ENCODE data around the gene PCDHGA9.
"Not testable (repeated sequence)": the region's sequence is repeated elsewhere in the genome, so short reads cannot be mapped to it uniquely, and the experiment has no call there.

Gene PCDHGA9

GRCh38 chr5:141366016-141366896 lies 36.3 kb upstream of the PCDHGA9 start:
- DNase-seq (ENCODE audit: low read depth, low spot score) = no peak
- H3K9me3 ChIP-seq (ENCODE audit: control insufficient read depth, insufficient read depth, low read length) = peaks cover 5% of the 10 kb centered on the region
- no peaks in the 10 kb centered on the region for H3K27me3 ChIP-seq (ENCODE audit: control insufficient read depth, insufficient read depth, low read length)
- H3K4me1 ChIP-seq (ENCODE audit: control insufficient read depth, insufficient read depth, low read length) = no peaks in the 10 kb centered on the region
- no peak overlapping the region for H3K27ac ChIP-seq (ENCODE audit: low read length)
- peaks cover 7% of the 10 kb centered on the region for H3K36me3 ChIP-seq (ENCODE audit: control insufficient read depth, insufficient read depth, low read length)
- no peak overlapping the region for H3K4me3 ChIP-seq (ENCODE audit: low read length)
- WGBS (ENCODE audit: insufficient coverage, insufficient read length) = no CpG with 5 or more reads among the region's 46 CpGs

- Histone ChIP-seq H3K4me3 (ENCODE audit: low read length) (no peak within 1 kb of the TSS), H3K27ac (ENCODE audit: low read length) (no peak within 1 kb of the TSS), H3K9me3 (ENCODE audit: control insufficient read depth, insufficient read depth, low read length) (no peaks in the 10 kb centered on the region; the same call in 1 of the 2 replicates), H3K4me1 (ENCODE audit: control insufficient read depth, insufficient read depth, low read length) (no peaks in the 10 kb centered on the region), H3K36me3 (ENCODE audit: control insufficient read depth, insufficient read depth, low read length) (peaks cover 3% of the 10 kb centered on the region; the same call in 1 of the 2 replicates), H3K27me3 (ENCODE audit: control insufficient read depth, insufficient read depth, low read length) (no peaks in the 10 kb centered on the region)
- DNase-seq (ENCODE audit: low read depth, low spot score) = no peak
- WGBS (ENCODE audit: insufficient coverage, insufficient read length) = no CpG with 5 or more reads among the region's 32 CpGs
These were observed 32.4 kb upstream of the PCDHGA9 start, which contains the start of gene PCDHGB3 for GRCh38 chr5:141369994-141370848. PCDHGB3 (plus strand) TSS chr5:141370242; CDS start chr5:141370395, 153 bp downstream.

- no peaks in the 10 kb centered on the region for H3K4me1 ChIP-seq (ENCODE audit: control insufficient read depth, insufficient read depth, low read length)
- no peaks in the 10 kb centered on the region; the same call in 1 of the 2 replicates for H3K9me3 ChIP-seq (ENCODE audit: control insufficient read depth, insufficient read depth, low read length)
These were observed 30.8 kb upstream of the PCDHGA9 start for GRCh38 chr5:141371572-141372475.

GRCh38 chr5:141373673-141374317 lies 28.8 kb upstream of the PCDHGA9 start, which contains the start of gene PCDHGA6:
PCDHGA6 (plus strand) TSS chr5:141373891; CDS start chr5:141374084, 193 bp downstream.
- WGBS (ENCODE audit: insufficient coverage, insufficient read length) = no CpG with 5 or more reads among the region's 27 CpGs
- Histone ChIP-seq H3K4me3 (ENCODE audit: low read length) (no peak within 1 kb of the TSS), H3K36me3 (ENCODE audit: control insufficient read depth, insufficient read depth, low read length) (no peaks in the 10 kb centered on the region; the same call in 1 of the 2 replicates)

More at GRCh38 chr5:141371572-141372475, 30.8 kb upstream of the PCDHGA9 start:
- DNase-seq (ENCODE audit: low read depth, low spot score) = no peak
- Histone ChIP-seq H3K27me3 (ENCODE audit: control insufficient read depth, insufficient read depth, low read length) (no peaks in the 10 kb centered on the region), H3K36me3 (ENCODE audit: control insufficient read depth, insufficient read depth, low read length) (no peaks in the 10 kb centered on the region; the same call in 1 of the 2 replicates), H3K27ac (ENCODE audit: low read length) (no peak overlapping the region), H3K4me3 (ENCODE audit: low read length) (no peak overlapping the region)
- no CpG with 5 or more reads among the region's 69 CpGs for WGBS (ENCODE audit: insufficient coverage, insufficient read length)

GRCh38 chr5:141374627-141375026 lies 28.0 kb upstream of the PCDHGA9 start:
- Histone ChIP-seq H3K27ac (ENCODE audit: low read length) (no peak overlapping the region), H3K4me1 (ENCODE audit: control insufficient read depth, insufficient read depth, low read length) (no peaks in the 10 kb centered on the region), H3K9me3 (ENCODE audit: control insufficient read depth, insufficient read depth, low read length) (no peaks in the 10 kb centered on the region; the same call in 1 of the 2 replicates), H3K27me3 (ENCODE audit: control insufficient read depth, insufficient read depth, low read length) (no peaks in the 10 kb centered on the region), H3K4me3 (ENCODE audit: low read length) (no peak overlapping the region), H3K36me3 (ENCODE audit: control insufficient read depth, insufficient read depth, low read length) (no peaks in the 10 kb centered on the region; the same call in 1 of the 2 replicates)
- DNase-seq (ENCODE audit: low read depth, low spot score) = no peak
- no CpG with 5 or more reads among the region's 14 CpGs for WGBS (ENCODE audit: insufficient coverage, insufficient read length)

More at GRCh38 chr5:141373673-141374317, 28.8 kb upstream of the PCDHGA9 start, which contains the start of gene PCDHGA6:
- H3K4me1 ChIP-seq (ENCODE audit: control insufficient read depth, insufficient read depth, low read length) = no peaks in the 10 kb centered on the region
- H3K27ac ChIP-seq (ENCODE audit: low read length) = no peak within 1 kb of the TSS
- no peaks in the 10 kb centered on the region; the same call in 1 of the 2 replicates for H3K9me3 ChIP-seq (ENCODE audit: control insufficient read depth, insufficient read depth, low read length)
- H3K27me3 ChIP-seq (ENCODE audit: control insufficient read depth, insufficient read depth, low read length) = no peaks in the 10 kb centered on the region
- no peak for DNase-seq (ENCODE audit: low read depth, low spot score)

GRCh38 chr5:141375444-141376155 lies 27.0 kb upstream of the PCDHGA9 start:
- not testable (repeated sequence) for H3K9me3 ChIP-seq (ENCODE audit: control insufficient read depth, insufficient read depth, low read length)
- WGBS (ENCODE audit: insufficient coverage, insufficient read length) = no CpG with 5 or more reads among the region's 48 CpGs

GRCh38 chr5:141382469-141383294 lies 19.9 kb upstream of the PCDHGA9 start, which contains the start of gene PCDHGA7:
PCDHGA7 (plus strand) TSS chr5:141382742; CDS start chr5:141382900, 158 bp downstream.
- H3K36me3 ChIP-seq (ENCODE audit: control insufficient read depth, insufficient read depth, low read length) = no peaks in the 10 kb centered on the region
- no peak within 1 kb of the TSS for H3K27ac ChIP-seq (ENCODE audit: low read length)
- no peak within 1 kb of the TSS for H3K4me3 ChIP-seq (ENCODE audit: low read length)
- no peaks in the 10 kb centered on the region for H3K4me1 ChIP-seq (ENCODE audit: control insufficient read depth, insufficient read depth, low read length)
- H3K9me3 ChIP-seq (ENCODE audit: control insufficient read depth, insufficient read depth, low read length) = no peaks in the 10 kb centered on the region; the same call in 1 of the 2 replicates
- DNase-seq (ENCODE audit: low read depth, low spot score) = no peak
- no peaks in the 10 kb centered on the region for H3K27me3 ChIP-seq (ENCODE audit: control insufficient read depth, insufficient read depth, low read length)
- WGBS (ENCODE audit: insufficient coverage, insufficient read length) = no CpG with 5 or more reads among the region's 37 CpGs

More at GRCh38 chr5:141375444-141376155, 27.0 kb upstream of the PCDHGA9 start:
- not testable (repeated sequence) for H3K27ac ChIP-seq (ENCODE audit: low read length); DNase-seq (ENCODE audit: low read depth, low spot score); H3K27me3 ChIP-seq (ENCODE audit: control insufficient read depth, insufficient read depth, low read length); H3K4me3 ChIP-seq (ENCODE audit: low read length); H3K36me3 ChIP-seq (ENCODE audit: control insufficient read depth, insufficient read depth, low read length); H3K4me1 ChIP-seq (ENCODE audit: control insufficient read depth, insufficient read depth, low read length)

- H3K9me3 ChIP-seq (ENCODE audit: control insufficient read depth, insufficient read depth, low read length) = peaks cover under 1% of the 10 kb centered on the region
- H3K4me1 ChIP-seq (ENCODE audit: control insufficient read depth, insufficient read depth, low read length) = peaks cover under 1% of the 10 kb centered on the region; the same call in 1 of the 2 replicates
- H3K27me3 ChIP-seq (ENCODE audit: control insufficient read depth, insufficient read depth, low read length) = peaks cover 3% of the 10 kb centered on the region; the same call in 1 of the 2 replicates
- DNase-seq (ENCODE audit: low read depth, low spot score) = no peak
- no peak overlapping the region for H3K4me3 ChIP-seq (ENCODE audit: low read length)
- H3K36me3 ChIP-seq (ENCODE audit: control insufficient read depth, insufficient read depth, low read length) = no peaks in the 10 kb centered on the region
- no CpG with 5 or more reads among the region's 21 CpGs for WGBS (ENCODE audit: insufficient coverage, insufficient read length)
- no peak overlapping the region for H3K27ac ChIP-seq (ENCODE audit: low read length)
These were observed 19.2 kb upstream of the PCDHGA9 start for GRCh38 chr5:141383345-141383744.
